HEK293 (cell line): Measurements from ENCODE around the gene LPCAT2.

Experiments
- CTCF ChIA-PET: fragments of 350-600 bp; formaldehyde crosslinking; extraction: SDS; loops from one replicate; lab custom pipeline; 2021; ENCODE audit warnings: antibody characterized with exemption; lab: Yijun Ruan, JAX
- POLR2A ChIA-PET: fragments of 300-600 bp; formaldehyde crosslinking; extraction: SDS; loops from one replicate; lab custom pipeline; 2020; ENCODE audit warnings: antibody characterized with exemption, inconsistent platforms; lab: Yijun Ruan, JAX
- H3K27ac ChIP-seq: fragments of 200-500 bp; sonication (Bioruptor generic); 2 replicates; pipeline ENCODE4 v1.5.1; 2014; ENCODE audit warnings: low read depth, low read length, control low read depth, inconsistent platforms; ENCODE audit errors: extremely low read depth
- H3K36me3 ChIP-seq, 2 experiments: fragments of 200-500 bp in 1 of 2; sonication (Bioruptor generic) in 1 of 2; 1 replicate in 1 of 2; 2 replicates in 1 of 2; pipeline ENCODE4 v1.5.1; 2014 to 2017; ENCODE audit warnings: inconsistent platforms in 2 of 2, low read length in 2 of 2; ENCODE audit not compliant: control insufficient read depth in 2 of 2, insufficient read depth in 1 of 2
- H3K4me1 ChIP-seq: fragments of 200-500 bp; sonication (Bioruptor generic); 2 replicates; pipeline ENCODE4 v1.5.1; 2014; ENCODE audit warnings: mild to moderate bottlenecking, low read length, inconsistent platforms; ENCODE audit not compliant: control insufficient read depth, insufficient read depth
- H3K4me3 ChIP-seq: 2 replicates; pipeline ENCODE4 v1.5.1; 2011; ENCODE audit warnings: low read depth, mild to moderate bottlenecking, control low read depth, low read length, moderate library complexity
- H3K9me3 ChIP-seq: fragments of 200-500 bp; sonication (Bioruptor generic); 2 replicates; pipeline ENCODE4 v1.5.1; 2014; ENCODE audit warnings: low read depth, low read length, inconsistent platforms; ENCODE audit not compliant: control insufficient read depth, insufficient read depth
- GLI2 ChIP-seq: fragments of 450-650 bp; formaldehyde crosslinking; IDR thresholded peaks from 2 replicates; pipeline ENCODE4; 2017; ENCODE audit warnings: missing biosample characterization, missing genetic modification characterization, low read depth, borderline replicate concordance
- IKZF3 ChIP-seq: fragments of 450-650 bp; IDR thresholded peaks from 2 replicates; pipeline ENCODE4 v1.5.0; 2018; ENCODE audit warnings: missing biosample characterization, mild to moderate bottlenecking, missing genetic modification characterization, moderate library complexity
- INSM2 ChIP-seq: fragments of 450-650 bp; formaldehyde crosslinking; IDR thresholded peaks from 2 replicates; pipeline ENCODE4 v1.5.1; 2016; ENCODE audit warnings: missing biosample characterization, missing genetic modification characterization
- ZBTB20 ChIP-seq: fragments of 450-650 bp; formaldehyde crosslinking; IDR thresholded peaks from 2 replicates; pipeline ENCODE4 v1.5.1; 2016; ENCODE audit warnings: missing biosample characterization, missing genetic modification characterization
- ZBTB8A ChIP-seq: fragments of 450-650 bp; formaldehyde crosslinking; IDR thresholded peaks from 2 replicates; pipeline ENCODE4 v1.5.1; 2016; ENCODE audit warnings: missing biosample characterization, missing genetic modification characterization
- ZNF174 ChIP-seq: fragments of 450-650 bp; formaldehyde crosslinking; IDR thresholded peaks from 2 replicates; pipeline ENCODE4 v1.5.0; 2017; ENCODE audit warnings: missing biosample characterization, mild to moderate bottlenecking, missing genetic modification characterization
- ZNF354C ChIP-seq: fragments of 450-650 bp; formaldehyde crosslinking; IDR thresholded peaks from 2 replicates; pipeline ENCODE4 v1.5.1; 2016; ENCODE audit warnings: missing biosample characterization, missing genetic modification characterization, low read depth, borderline replicate concordance
- ZNF433 ChIP-seq: fragments of 450-650 bp; formaldehyde crosslinking; IDR thresholded peaks from 2 replicates; pipeline ENCODE4 v1.5.1; 2016; ENCODE audit warnings: missing biosample characterization, missing genetic modification characterization, low read depth
- ZNF530 ChIP-seq: fragments of 450-650 bp; formaldehyde crosslinking; IDR thresholded peaks from 2 replicates; pipeline ENCODE4 v1.5.1; 2016; ENCODE audit warnings: low read depth, missing biosample characterization, missing genetic modification characterization
- ZNF555 ChIP-seq: fragments of 450-650 bp; formaldehyde crosslinking; conservative IDR thresholded peaks from 2 replicates; pipeline ENCODE4 v1.5.1; 2017; ENCODE audit warnings: missing biosample characterization, mild to moderate bottlenecking, missing genetic modification characterization, inconsistent platforms
- ZNF585B ChIP-seq: fragments of 450-650 bp; formaldehyde crosslinking; IDR thresholded peaks from 2 replicates; pipeline ENCODE4 v1.5.1; 2016; ENCODE audit warnings: missing biosample characterization, missing genetic modification characterization
- ZNF670 ChIP-seq: fragments of 450-650 bp; formaldehyde crosslinking; IDR thresholded peaks from 2 replicates; pipeline ENCODE4 v1.5.1; 2016; ENCODE audit warnings: missing biosample characterization, missing genetic modification characterization, low read depth
- ZNF76 ChIP-seq: fragments of 450-650 bp; formaldehyde crosslinking; IDR thresholded peaks from 2 replicates; pipeline ENCODE4; 2016; ENCODE audit warnings: low read depth, missing biosample characterization, missing genetic modification characterization, borderline replicate concordance
- ZNF843 ChIP-seq: fragments of 450-650 bp; formaldehyde crosslinking; IDR thresholded peaks from 2 replicates; pipeline ENCODE4 v1.5.1; 2016; ENCODE audit warnings: missing biosample characterization, missing genetic modification characterization

Gene LPCAT2

GRCh38 chr16:55471448-55472097 is 37.3 kb upstream of the LPCAT2 start (continued):
- TF ChIP-seq IKZF3 (no peak), ZBTB8A (tag by site-specific recombination) (no peak), ZNF433 (tag by site-specific recombination) (no peak)

- CTCF ChIA-PET: interaction anchor here (0.6 to 14.4 kb wide), 4 partner anchors 9 to 228 kb away, joined by 3 to 407 read pairs (median 9); no protein-coding TSS in a partner anchor
- TF ChIP-seq ZNF76: no peak
- TF ChIP-seq ZNF174: no peak
- no peak for TF ChIP-seq ZNF354C (tag by site-specific recombination)
- TF ChIP-seq ZNF585B (tag by site-specific recombination): no peak
- TF ChIP-seq ZNF555: no peak
- TF ChIP-seq, all 188 proteins: peak for 0
- H3K4me1 ChIP-seq: no peaks in the 10 kb centered on the region
- H3K27ac ChIP-seq: no peak overlapping the region
- H3K36me3 ChIP-seq: no peaks in the 10 kb centered on the region
- H3K4me3 ChIP-seq: no peak overlapping the region
- H3K9me3 ChIP-seq: no peaks in the 10 kb centered on the region
- POLR2A ChIA-PET: no interaction called here
Observed at GRCh38 chr16:55473587-55473986, 35.3 kb upstream of the LPCAT2 start.

GRCh38 chr16:55474821-55475220 is 34.1 kb upstream of the LPCAT2 start:
- Histone ChIP-seq H3K4me1 (peaks cover 2% of the 10 kb centered on the region; the same call in 1 of the 2 replicates), H3K9me3 (no peaks in the 10 kb centered on the region), H3K27ac (no peak overlapping the region), H3K4me3 (no peak overlapping the region), H3K36me3 (no peaks in the 10 kb centered on the region)
- TF ChIP-seq GLI2 (tag by site-specific recombination): no peak
- TF ChIP-seq INSM2 (tag by site-specific recombination): no peak
- no peak for TF ChIP-seq ZNF530 (tag by site-specific recombination)
- ChIA-PET CTCF (interaction anchor here (0.8 to 14.4 kb wide), 3 partner anchors 10 to 227 kb away, joined by 3 to 407 read pairs (median 20); no protein-coding TSS in a partner anchor), POLR2A (no interaction called here)

GRCh38 chr16:55475919-55476318 is 33.0 kb upstream of the LPCAT2 start:
- no peaks in the 10 kb centered on the region for H3K9me3 ChIP-seq
- CTCF ChIA-PET: interaction anchor here (0.6 to 14.4 kb wide), 5 partner anchors 11 to 834 kb away, joined by 3 to 407 read pairs (median 7); no protein-coding TSS in a partner anchor
- no peak for TF ChIP-seq ZNF670
- no peak for TF ChIP-seq ZNF843 (tag by site-specific recombination)
- TF ChIP-seq ZBTB20 (tag by site-specific recombination): peak; percentile 62; the same call in 1 of the 2 replicates
- TF ChIP-seq, all 188 proteins: peak for 1
- Histone ChIP-seq H3K4me3 (no peak overlapping the region), H3K27ac (no peak overlapping the region), H3K36me3 (no peaks in the 10 kb centered on the region), H3K4me1 (peaks cover 5% of the 10 kb centered on the region; the same call in 1 of the 2 replicates)
- POLR2A ChIA-PET: no interaction called here
